ENCODE data around the gene MPND.

Gene MPND

GRCh38 chr19:4305659-4306058, 37.7 kb upstream of the MPND start:
- Mint-ChIP-seq H3K4me3 (peak overlapping the region; percentile 72 to 82), H3K36me3 (peaks cover 1 to 4% of the 10 kb centered on the region in 2 donors), H3K4me1 (peaks cover 5 to 11% of the 10 kb centered on the region in 2 donors), H3K27me3 (peaks cover 25% of the 10 kb centered on the region in 2 donors), H3K27ac (peak overlapping the region; percentile 69), H3K9me3 (no peaks in the 10 kb centered on the region)
- ATAC-seq (replicated peaks) (no peak), DNase-seq (no peak)

- peaks cover 1 to 4% of the 10 kb centered on the region in 2 donors for H3K36me3 Mint-ChIP-seq
- DNase-seq (no peak), ATAC-seq (replicated peaks) (no peak)
- H3K9me3 Mint-ChIP-seq = no peaks in the 10 kb centered on the region
- no peak overlapping the region for H3K4me3 Mint-ChIP-seq
- H3K27me3 Mint-ChIP-seq = peaks cover 7 to 9% of the 10 kb centered on the region in 2 donors
- no peak overlapping the region for H3K27ac Mint-ChIP-seq
- H3K4me1 Mint-ChIP-seq = peaks cover 0 to under 1% of the 10 kb centered on the region in 2 donors
Measured at GRCh38 chr19:4310247-4311121, 32.9 kb upstream of the MPND start.

GRCh38 chr19:4313847-4314490, 29.4 kb upstream of the MPND start:
- Mint-ChIP-seq H3K27me3 (no peaks in the 10 kb centered on the region), H3K36me3 (peaks cover 0 to 3% of the 10 kb centered on the region in 2 donors), H3K9me3 (peaks cover 2% of the 10 kb centered on the region in 2 donors), H3K27ac (no peak overlapping the region), H3K4me1 (no peaks in the 10 kb centered on the region), H3K4me3 (no peak overlapping the region)
- DNase-seq = no peak
- ATAC-seq (replicated peaks) = no peak

- DNase-seq = no peak
- Mint-ChIP-seq H3K36me3 (peaks cover 3% of the 10 kb centered on the region in 2 donors), H3K9me3 (peaks cover 22 to 23% of the 10 kb centered on the region in 2 donors), H3K4me1 (no peaks in the 10 kb centered on the region), H3K27me3 (no peaks in the 10 kb centered on the region), H3K4me3 (no peak overlapping the region), H3K27ac (no peak overlapping the region)
- ATAC-seq (replicated peaks) = no peak
Measured at GRCh38 chr19:4316956-4317355, 26.4 kb upstream of the MPND start.

GRCh38 chr19:4318460-4318859, 24.9 kb upstream of the MPND start:
- H3K27me3 Mint-ChIP-seq = no peaks in the 10 kb centered on the region
- no peak overlapping the region for H3K4me3 Mint-ChIP-seq
- H3K4me1 Mint-ChIP-seq = no peaks in the 10 kb centered on the region
- peaks cover 3% of the 10 kb centered on the region in 2 donors for H3K36me3 Mint-ChIP-seq
- H3K27ac Mint-ChIP-seq = no peak overlapping the region
- ATAC-seq (replicated peaks) = no peak
- H3K9me3 Mint-ChIP-seq = peaks cover 22 to 23% of the 10 kb centered on the region in 2 donors
- DNase-seq = no peak

DNA sequence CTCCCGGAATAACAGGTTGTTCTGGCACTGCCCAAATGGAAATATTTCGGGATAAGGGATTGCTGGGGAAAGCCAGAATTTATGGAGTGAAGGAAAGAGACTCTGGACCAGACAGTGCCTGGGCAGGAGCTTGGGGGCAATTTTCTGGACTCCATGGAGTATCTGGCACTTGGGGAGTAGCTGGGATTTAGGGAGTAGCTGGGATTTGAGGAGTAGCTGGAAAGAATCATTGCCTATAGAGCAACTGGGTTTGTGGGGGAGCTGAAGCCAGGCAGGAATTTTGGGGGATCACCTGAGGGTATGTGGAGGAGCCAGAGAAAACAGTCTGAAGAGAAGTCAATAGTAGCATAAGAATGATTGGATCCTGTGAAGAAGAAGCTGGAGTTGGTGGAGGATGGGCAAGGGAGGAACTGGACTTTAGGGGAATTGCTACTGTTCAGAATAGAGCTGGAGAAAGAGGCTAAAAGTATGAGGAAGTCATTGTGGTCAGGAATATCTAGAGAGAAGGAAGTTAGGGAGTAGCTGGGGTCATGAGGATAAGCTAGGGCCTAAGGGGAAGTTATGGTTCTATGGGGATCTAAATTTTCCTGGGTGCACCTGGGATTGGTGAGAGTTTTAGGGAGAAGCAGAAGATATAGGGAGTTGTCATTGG, 24.2 kb upstream of the MPND start:
- peaks cover 3% of the 10 kb centered on the region in 2 donors for H3K36me3 Mint-ChIP-seq
- DNase-seq (no peak), ATAC-seq (replicated peaks) (no peak)
- no peaks in the 10 kb centered on the region for H3K4me1 Mint-ChIP-seq
- peak overlapping the region in 1 of 2 donors; percentile 13 for H3K4me3 Mint-ChIP-seq
- H3K27me3 Mint-ChIP-seq = no peaks in the 10 kb centered on the region
- peaks cover 22 to 23% of the 10 kb centered on the region in 2 donors for H3K9me3 Mint-ChIP-seq
- H3K27ac Mint-ChIP-seq = no peak overlapping the region

DNA sequence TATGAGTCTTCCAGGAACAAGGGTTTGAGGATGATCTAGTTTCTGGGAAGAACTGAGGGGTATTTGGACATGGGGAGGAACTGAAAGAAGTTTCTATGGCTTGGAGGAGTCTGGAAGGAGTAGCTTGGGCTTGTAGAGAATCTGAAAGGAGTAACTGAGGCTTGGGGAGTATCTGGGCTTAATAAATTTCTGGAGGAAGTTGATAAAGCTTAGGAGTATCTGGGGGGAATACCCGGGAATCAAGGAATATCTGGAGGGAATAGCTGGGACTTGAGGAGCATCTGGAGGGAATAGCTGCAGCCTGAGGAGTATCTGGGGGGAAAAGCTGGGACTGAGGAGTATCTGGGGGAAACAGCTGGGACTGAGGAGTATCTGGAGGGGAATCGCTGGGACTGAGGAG, 22.9 kb upstream of the MPND start:
- Mint-ChIP-seq H3K4me1 (peaks cover 0 to 1% of the 10 kb centered on the region in 2 donors), H3K9me3 (peaks cover 22 to 23% of the 10 kb centered on the region in 2 donors), H3K27me3 (peaks cover 3 to 4% of the 10 kb centered on the region in 2 donors), H3K27ac (no peak overlapping the region), H3K4me3 (no peak overlapping the region), H3K36me3 (peaks cover 3 to 6% of the 10 kb centered on the region in 2 donors)
- DNase-seq (no peak), ATAC-seq (replicated peaks) (no peak)

GRCh38 chr19:4322942-4323665, 20.3 kb upstream of the MPND start:
- Mint-ChIP-seq H3K27me3 (peaks cover 12 to 28% of the 10 kb centered on the region in 2 donors), H3K27ac (no peak overlapping the region), H3K9me3 (peaks cover 26% of the 10 kb centered on the region in 2 donors), H3K4me3 (no peak overlapping the region), H3K4me1 (peaks cover 18 to 20% of the 10 kb centered on the region in 2 donors), H3K36me3 (peaks cover 3 to 7% of the 10 kb centered on the region in 2 donors)
- no peak for ATAC-seq (replicated peaks)
- no peak for DNase-seq

- no peak overlapping the region for H3K4me3 Mint-ChIP-seq
- H3K9me3 Mint-ChIP-seq = peaks cover 26 to 29% of the 10 kb centered on the region in 2 donors
- H3K36me3 Mint-ChIP-seq = peaks cover 3 to 5% of the 10 kb centered on the region in 2 donors
- ATAC-seq (replicated peaks) (no peak), DNase-seq (no peak)
- no peak overlapping the region for H3K27ac Mint-ChIP-seq
- H3K27me3 Mint-ChIP-seq = peaks cover 12 to 33% of the 10 kb centered on the region in 2 donors
- peaks cover 21 to 26% of the 10 kb centered on the region in 2 donors for H3K4me1 Mint-ChIP-seq
Measured at GRCh38 chr19:4323692-4324091, 19.7 kb upstream of the MPND start.

DNA sequence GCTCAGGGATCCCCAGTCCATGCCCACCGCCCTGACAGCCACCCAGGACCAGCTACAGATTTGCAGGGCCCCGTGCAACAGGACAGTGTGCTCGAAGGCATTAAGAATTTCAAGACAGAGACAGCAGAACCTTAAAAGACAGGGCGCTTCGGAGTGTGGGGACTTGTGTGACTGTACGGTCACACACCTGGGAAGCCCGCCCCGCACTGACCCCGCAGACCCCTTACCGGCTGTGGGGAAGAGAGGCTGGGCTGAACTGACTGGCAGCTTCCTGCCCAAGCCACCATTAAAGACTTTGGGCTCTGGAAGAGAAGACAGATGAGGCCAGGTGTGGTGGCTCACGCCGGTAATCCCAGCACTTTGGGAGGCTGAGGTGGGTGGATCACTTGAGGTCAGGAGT, 19.1 kb upstream of the MPND start:
- peaks cover 12 to 33% of the 10 kb centered on the region in 2 donors for H3K27me3 Mint-ChIP-seq
- H3K27ac Mint-ChIP-seq = no peak overlapping the region
- H3K36me3 Mint-ChIP-seq = peaks cover 3% of the 10 kb centered on the region in 2 donors

GRCh38 chr19:4326215-4326836, 17.0 kb upstream of the MPND start:
- H3K27me3 Mint-ChIP-seq = peaks cover 12 to 33% of the 10 kb centered on the region in 2 donors
- H3K4me1 Mint-ChIP-seq = peaks cover 27 to 36% of the 10 kb centered on the region in 2 donors
- H3K27ac Mint-ChIP-seq = no peak overlapping the region
- peaks cover 3 to 10% of the 10 kb centered on the region in 2 donors for H3K9me3 Mint-ChIP-seq
- ATAC-seq (replicated peaks) = no peak
- no peak for DNase-seq
- peak overlapping the region; percentile 52 to 60 for H3K4me3 Mint-ChIP-seq
- H3K36me3 Mint-ChIP-seq = peaks cover 4 to 13% of the 10 kb centered on the region in 2 donors

More for the DNA sequence above, 19.1 kb upstream of the MPND start:
- Mint-ChIP-seq H3K9me3 (peaks cover 21 to 24% of the 10 kb centered on the region in 2 donors), H3K4me1 (peaks cover 21 to 31% of the 10 kb centered on the region in 2 donors), H3K4me3 (no peak overlapping the region)
- DNase-seq (no peak), ATAC-seq (replicated peaks) (no peak)

DNA sequence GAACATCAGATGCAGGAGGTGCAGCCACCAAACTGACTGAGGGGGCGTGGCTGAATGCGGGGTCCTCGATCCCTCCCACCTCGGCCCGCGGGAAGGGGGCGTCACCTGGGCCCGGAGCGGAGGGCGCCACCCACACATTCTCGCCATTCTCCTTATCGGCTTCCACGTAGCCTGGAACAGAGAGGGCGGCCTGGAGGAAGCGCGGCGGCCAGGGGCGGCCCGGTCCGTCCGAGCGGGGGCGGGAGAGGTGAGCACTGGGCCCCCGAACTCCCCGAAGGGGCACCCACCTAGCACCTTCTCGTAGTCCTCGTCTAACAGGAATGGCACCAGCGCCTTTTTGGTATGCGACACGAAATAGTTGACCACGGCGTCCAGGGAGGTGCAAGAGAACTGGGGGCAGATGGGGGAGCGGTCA, 16.5 kb upstream of the MPND start:
- H3K27me3 Mint-ChIP-seq = peaks cover 12 to 33% of the 10 kb centered on the region in 2 donors
- no peak for DNase-seq
- no peak for ATAC-seq (replicated peaks)
- H3K4me3 Mint-ChIP-seq = peak overlapping the region; percentile 52 to 87
- peaks cover 2 to 13% of the 10 kb centered on the region in 2 donors for H3K36me3 Mint-ChIP-seq
- H3K9me3 Mint-ChIP-seq = peaks cover 3 to 6% of the 10 kb centered on the region in 2 donors
- no peak overlapping the region for H3K27ac Mint-ChIP-seq
- H3K4me1 Mint-ChIP-seq = peaks cover 27 to 36% of the 10 kb centered on the region in 2 donors

DNA sequence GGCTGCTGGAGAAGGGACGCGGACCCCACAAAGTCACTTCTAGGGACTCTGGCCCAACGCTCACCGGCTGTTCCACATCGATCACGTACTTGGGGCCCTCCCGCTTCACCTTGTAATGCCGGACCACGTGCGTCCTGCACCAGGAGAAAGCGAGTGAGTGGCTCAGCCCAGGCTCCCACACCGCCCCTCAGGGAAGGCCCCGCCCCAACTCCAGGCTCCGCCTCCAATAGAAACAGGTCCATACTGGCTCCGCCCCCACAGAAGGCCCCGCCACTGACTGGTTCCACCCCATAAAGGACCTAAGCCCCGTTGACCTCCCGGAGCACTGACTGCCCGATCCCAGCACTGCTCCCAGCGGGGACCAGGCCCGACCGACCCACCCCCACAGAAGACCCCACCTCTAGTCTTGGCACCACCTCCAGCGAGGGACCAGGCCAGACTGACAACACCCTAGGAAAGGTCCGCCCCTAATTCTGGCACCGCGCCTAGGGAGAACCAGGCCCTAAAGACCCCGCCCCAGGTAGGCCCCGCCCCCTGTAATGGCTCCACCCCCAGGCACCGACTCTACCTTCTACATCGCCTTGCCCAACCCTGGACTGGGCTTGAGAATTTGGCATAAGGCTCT, 16.0 kb upstream of the MPND start:
- DNase-seq (peak; percentile 68), ATAC-seq (replicated peaks) (peak in 1 of 2 donors; percentile 34)
- Mint-ChIP-seq H3K36me3 (peaks cover 2 to 13% of the 10 kb centered on the region in 2 donors), H3K27me3 (peaks cover 12 to 33% of the 10 kb centered on the region in 2 donors), H3K4me1 (peaks cover 27 to 36% of the 10 kb centered on the region in 2 donors), H3K4me3 (peak overlapping the region; percentile 85 to 87), H3K27ac (no peak overlapping the region), H3K9me3 (peaks cover 3 to 6% of the 10 kb centered on the region in 2 donors)
